Activated B cell treated with CpG ODN at 0.5 μM for 24 hours (primary cell): Measurements from ENCODE around the gene CA7. TPM values are rescaled to one million over a fixed set of nuclear protein-coding genes. Genes with fewer than 3 reads are reported as not detected.

Source experiments
- ATAC-seq: fragments of 200-7000 bp; cut with Tn5 transposase; one replicate; pipeline ENCODE4 v1.10.0; 2021; ENCODE audit warnings: low read depth, mild to moderate bottlenecking, moderate library complexity
- CTCF ChIA-PET: fragments of 350-600 bp; sonication (Branson Sonifier 250); formaldehyde crosslinking; loops from one replicate; lab custom pipeline; 2021; ENCODE audit warnings: antibody characterized with exemption; lab: Charles Lee
- POLR2A ChIA-PET: fragments of 350-600 bp; sonication (Branson Sonifier 250); formaldehyde crosslinking; loops from one replicate; lab custom pipeline; 2021; ENCODE audit warnings: antibody characterized with exemption; lab: Charles Lee
- DNase-seq: peaks from one replicate; pipeline ENCODE4 v3.0.0; 2022
- H3K27ac Mint-ChIP-seq: one replicate; pipeline ENCODE4 v1.8.0; 2020; ENCODE audit warnings: mixed read lengths
- H3K27me3 Mint-ChIP-seq: one replicate; pipeline ENCODE4 v1.8.0; 2021; ENCODE audit warnings: mixed read lengths
- H3K36me3 Mint-ChIP-seq: one replicate; pipeline ENCODE4 v1.8.0; 2021; ENCODE audit warnings: low read depth, mixed read lengths
- H3K4me1 Mint-ChIP-seq: one replicate; pipeline ENCODE4 v1.8.0; 2021; ENCODE audit warnings: mixed read lengths
- H3K4me3 Mint-ChIP-seq: one replicate; pipeline ENCODE4 v1.8.0; 2020; ENCODE audit warnings: mild to moderate bottlenecking, mixed read lengths
- H3K9me3 Mint-ChIP-seq: one replicate; pipeline ENCODE4 v1.8.0; 2020; ENCODE audit warnings: mixed read lengths
- intact Hi-C: fragments of 100-400 bp; cut with micrococcal nuclease; formaldehyde crosslinking; loops from one replicate; pipeline ENCODE4 v1.15.1; 2024
- total RNA-seq: library from RNA; stranded (reverse); gene quantifications from 2 replicates; pipeline ENCODE4 v1.2.3, GENCODE V29; 2022
- TF ChIP-seq, protein P1 (sequence below): fragments of 200-600 bp; IDR thresholded peaks from one replicate; pipeline ENCODE4 v1.8.0; 2022; ENCODE audit warnings: antibody characterized with exemption, mild to moderate bottlenecking

The CA7 gene
- total RNA-seq, 1 donor from 2014 or later, result not detected

- no peaks in the 10 kb centered on the region for H3K9me3 Mint-ChIP-seq
- TF ChIP-seq, protein P1, sequence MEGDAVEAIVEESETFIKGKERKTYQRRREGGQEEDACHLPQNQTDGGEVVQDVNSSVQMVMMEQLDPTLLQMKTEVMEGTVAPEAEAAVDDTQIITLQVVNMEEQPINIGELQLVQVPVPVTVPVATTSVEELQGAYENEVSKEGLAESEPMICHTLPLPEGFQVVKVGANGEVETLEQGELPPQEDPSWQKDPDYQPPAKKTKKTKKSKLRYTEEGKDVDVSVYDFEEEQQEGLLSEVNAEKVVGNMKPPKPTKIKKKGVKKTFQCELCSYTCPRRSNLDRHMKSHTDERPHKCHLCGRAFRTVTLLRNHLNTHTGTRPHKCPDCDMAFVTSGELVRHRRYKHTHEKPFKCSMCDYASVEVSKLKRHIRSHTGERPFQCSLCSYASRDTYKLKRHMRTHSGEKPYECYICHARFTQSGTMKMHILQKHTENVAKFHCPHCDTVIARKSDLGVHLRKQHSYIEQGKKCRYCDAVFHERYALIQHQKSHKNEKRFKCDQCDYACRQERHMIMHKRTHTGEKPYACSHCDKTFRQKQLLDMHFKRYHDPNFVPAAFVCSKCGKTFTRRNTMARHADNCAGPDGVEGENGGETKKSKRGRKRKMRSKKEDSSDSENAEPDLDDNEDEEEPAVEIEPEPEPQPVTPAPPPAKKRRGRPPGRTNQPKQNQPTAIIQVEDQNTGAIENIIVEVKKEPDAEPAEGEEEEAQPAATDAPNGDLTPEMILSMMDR, result no peak
- no peaks in the 10 kb centered on the region for H3K36me3 Mint-ChIP-seq
- intact Hi-C loops, result no loop called here
- H3K4me1 Mint-ChIP-seq, result peaks cover 2% of the 10 kb centered on the region
- no peak overlapping the region for H3K4me3 Mint-ChIP-seq
- DNase-seq, result no peak
- POLR2A ChIA-PET, result no interaction called here
- H3K27ac Mint-ChIP-seq, result no peak overlapping the region
- H3K27me3 Mint-ChIP-seq, result no peaks in the 10 kb centered on the region
- no peak for ATAC-seq
- CTCF ChIA-PET, result no interaction called here
Measured at GRCh38 chr16:66898207-66898606, 54.0 kb downstream of the CA7 start.

GRCh38 chr16:66898933-66899309 is 54.7 kb downstream of the CA7 start:
- TF ChIP-seq, protein P1, result no peak
- H3K27ac Mint-ChIP-seq, result no peak overlapping the region
- ATAC-seq, result no peak
- no peak for DNase-seq
- peaks cover 2% of the 10 kb centered on the region for H3K4me1 Mint-ChIP-seq
- no peaks in the 10 kb centered on the region for H3K27me3 Mint-ChIP-seq
- H3K4me3 Mint-ChIP-seq, result no peak overlapping the region
- H3K36me3 Mint-ChIP-seq, result no peaks in the 10 kb centered on the region
- H3K9me3 Mint-ChIP-seq, result no peaks in the 10 kb centered on the region
- intact Hi-C loops, result no loop called here
- CTCF ChIA-PET, result interaction anchor here (0.9 kb wide), 1 partner anchor 26 kb away, joined by 3 read pairs; no protein-coding TSS in a partner anchor
- POLR2A ChIA-PET, result no interaction called here

DNA sequence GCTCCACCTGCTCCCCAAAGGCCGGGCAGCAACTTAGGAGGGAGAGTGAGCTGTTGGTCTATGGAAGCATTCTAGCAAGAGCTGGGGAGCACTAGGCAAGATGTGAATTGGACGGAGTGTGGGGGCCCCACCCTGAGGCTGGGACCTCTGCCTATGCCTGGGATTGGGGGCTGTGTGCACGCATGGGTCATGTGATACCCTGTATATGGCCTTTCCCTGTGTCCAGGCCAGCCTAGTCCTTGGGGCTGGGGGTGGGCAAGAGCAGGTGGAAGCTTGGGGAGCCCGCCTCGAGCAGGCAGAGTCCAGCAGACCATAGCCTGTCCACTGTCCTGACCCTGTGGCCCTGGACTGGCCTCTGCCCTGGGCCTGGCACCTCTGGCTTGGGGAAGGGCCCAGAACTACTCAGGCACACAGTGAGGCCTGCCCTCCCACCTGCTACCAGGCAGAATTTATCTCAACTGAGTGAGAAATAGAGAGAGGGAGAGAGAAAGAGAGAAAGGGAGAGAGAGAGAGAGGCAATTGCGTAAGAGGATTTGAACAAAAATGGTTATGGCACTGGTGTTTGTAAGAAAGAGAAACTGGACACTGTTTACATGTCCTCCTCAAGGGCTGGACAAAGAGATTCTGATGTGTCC is 55.2 kb downstream of the CA7 start:
- Mint-ChIP-seq H3K4me1 (peaks cover 2% of the 10 kb centered on the region), H3K36me3 (no peaks in the 10 kb centered on the region), H3K9me3 (no peaks in the 10 kb centered on the region), H3K27me3 (no peaks in the 10 kb centered on the region), H3K27ac (no peak overlapping the region), H3K4me3 (no peak overlapping the region)
- ChIA-PET CTCF (interaction anchor here (0.9 kb wide), 1 partner anchor 26 kb away, joined by 3 read pairs; no protein-coding TSS in a partner anchor), POLR2A (no interaction called here)
- ATAC-seq, result no peak
- no peak for DNase-seq
- intact Hi-C loops, result no loop called here
- TF ChIP-seq, protein P1, result no peak

DNA sequence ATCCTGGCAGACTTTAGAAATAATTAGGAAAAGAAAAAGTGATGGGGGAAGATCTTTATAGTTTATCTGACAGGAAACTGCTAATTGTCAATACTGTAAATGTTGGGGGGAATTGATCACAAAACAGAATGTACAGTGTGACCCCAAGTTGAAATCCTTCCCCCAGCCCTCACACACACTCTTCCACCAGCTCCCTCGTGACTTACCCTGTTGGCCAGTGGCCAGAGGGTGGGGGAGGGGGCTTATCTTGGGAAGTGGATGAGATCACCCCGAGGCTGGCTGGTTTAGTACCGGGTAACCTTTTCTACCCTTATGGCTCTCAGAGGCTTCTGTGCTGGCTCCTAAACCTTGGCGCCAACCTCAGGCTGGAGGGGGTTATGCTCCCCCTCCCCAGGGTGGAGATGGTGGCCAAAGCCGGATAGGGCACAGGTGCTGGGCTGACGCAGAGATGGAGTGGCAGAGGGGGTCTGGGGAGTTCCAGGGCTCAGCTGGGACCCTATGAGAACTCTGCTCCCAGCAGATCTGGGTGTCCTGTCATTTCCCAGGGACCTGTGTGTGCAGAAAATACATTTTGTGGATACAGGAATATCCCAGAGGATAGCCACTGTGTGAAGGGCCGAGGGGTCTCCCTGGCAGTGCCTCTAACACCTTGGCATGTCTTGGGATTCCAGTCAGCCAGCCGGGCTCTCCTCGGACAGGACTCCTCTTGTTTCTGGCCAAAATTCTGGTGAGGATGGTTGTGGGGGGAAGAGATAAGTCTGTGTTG is 55.9 kb downstream of the CA7 start:
- TF ChIP-seq, protein P1, result no peak
- ChIA-PET POLR2A (no interaction called here), CTCF (interaction anchor here (0.9 kb wide), 1 partner anchor 27 kb away, joined by 3 read pairs; no protein-coding TSS in a partner anchor)
- Mint-ChIP-seq H3K27ac (no peak overlapping the region), H3K36me3 (no peaks in the 10 kb centered on the region), H3K4me3 (no peak overlapping the region), H3K27me3 (no peaks in the 10 kb centered on the region), H3K4me1 (peaks cover 2% of the 10 kb centered on the region), H3K9me3 (no peaks in the 10 kb centered on the region)
- no peak for ATAC-seq
- intact Hi-C loops, result no loop called here
- no peak for DNase-seq

GRCh38 chr16:66900721-66901441 is 56.7 kb downstream of the CA7 start:
- intact Hi-C loops, result no loop called here
- Mint-ChIP-seq H3K36me3 (no peaks in the 10 kb centered on the region), H3K27ac (no peak overlapping the region), H3K4me1 (no peaks in the 10 kb centered on the region), H3K9me3 (no peaks in the 10 kb centered on the region), H3K4me3 (no peak overlapping the region), H3K27me3 (no peaks in the 10 kb centered on the region)
- no peak for ATAC-seq
- DNase-seq, result no peak
- CTCF ChIA-PET, result no interaction called here
- TF ChIP-seq, protein P1, result no peak
- POLR2A ChIA-PET, result no interaction called here
